HEK293 (cell line): ENCODE data around the gene CDC25A.

ENCODE experiments used
- MYNN ChIP-seq: fragments of 450-650 bp; formaldehyde crosslinking; IDR thresholded peaks from 2 replicates; pipeline ENCODE4 v1.5.1; 2016; ENCODE audit warnings: missing biosample characterization, missing genetic modification characterization, borderline replicate concordance
- SP2 ChIP-seq: fragments of 450-650 bp; formaldehyde crosslinking; IDR thresholded peaks from 2 replicates; pipeline ENCODE4 v1.5.1; 2016; ENCODE audit warnings: missing biosample characterization, missing genetic modification characterization
- ZNF354C ChIP-seq: fragments of 450-650 bp; formaldehyde crosslinking; IDR thresholded peaks from 2 replicates; pipeline ENCODE4 v1.5.1; 2016; ENCODE audit warnings: missing biosample characterization, missing genetic modification characterization, low read depth, borderline replicate concordance
- ZNF530 ChIP-seq: fragments of 450-650 bp; formaldehyde crosslinking; IDR thresholded peaks from 2 replicates; pipeline ENCODE4 v1.5.1; 2016; ENCODE audit warnings: low read depth, missing biosample characterization, missing genetic modification characterization
- TF ChIP-seq, protein P1 (sequence below): fragments of 450-650 bp; formaldehyde crosslinking; IDR thresholded peaks from 2 replicates; pipeline ENCODE4 v1.5.1; 2016; ENCODE audit warnings: missing biosample characterization, missing genetic modification characterization
- TF ChIP-seq, protein P2 (sequence below): fragments of 450-650 bp; formaldehyde crosslinking; IDR thresholded peaks from 2 replicates; pipeline ENCODE4 v1.5.1; 2016; ENCODE audit warnings: missing biosample characterization, missing genetic modification characterization, low read depth

GRCh38 chr3:48110463-48110862, 77.8 kb downstream of the CDC25A start:
- TF ChIP-seq ZNF354C, result no peak
- no peak for TF ChIP-seq SP2 (tag by site-specific recombination)
- TF ChIP-seq, protein P1, sequence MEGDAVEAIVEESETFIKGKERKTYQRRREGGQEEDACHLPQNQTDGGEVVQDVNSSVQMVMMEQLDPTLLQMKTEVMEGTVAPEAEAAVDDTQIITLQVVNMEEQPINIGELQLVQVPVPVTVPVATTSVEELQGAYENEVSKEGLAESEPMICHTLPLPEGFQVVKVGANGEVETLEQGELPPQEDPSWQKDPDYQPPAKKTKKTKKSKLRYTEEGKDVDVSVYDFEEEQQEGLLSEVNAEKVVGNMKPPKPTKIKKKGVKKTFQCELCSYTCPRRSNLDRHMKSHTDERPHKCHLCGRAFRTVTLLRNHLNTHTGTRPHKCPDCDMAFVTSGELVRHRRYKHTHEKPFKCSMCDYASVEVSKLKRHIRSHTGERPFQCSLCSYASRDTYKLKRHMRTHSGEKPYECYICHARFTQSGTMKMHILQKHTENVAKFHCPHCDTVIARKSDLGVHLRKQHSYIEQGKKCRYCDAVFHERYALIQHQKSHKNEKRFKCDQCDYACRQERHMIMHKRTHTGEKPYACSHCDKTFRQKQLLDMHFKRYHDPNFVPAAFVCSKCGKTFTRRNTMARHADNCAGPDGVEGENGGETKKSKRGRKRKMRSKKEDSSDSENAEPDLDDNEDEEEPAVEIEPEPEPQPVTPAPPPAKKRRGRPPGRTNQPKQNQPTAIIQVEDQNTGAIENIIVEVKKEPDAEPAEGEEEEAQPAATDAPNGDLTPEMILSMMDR (tag by site-specific recombination), result no peak
- no peak for TF ChIP-seq MYNN (tag by site-specific recombination)
- TF ChIP-seq, protein P2, sequence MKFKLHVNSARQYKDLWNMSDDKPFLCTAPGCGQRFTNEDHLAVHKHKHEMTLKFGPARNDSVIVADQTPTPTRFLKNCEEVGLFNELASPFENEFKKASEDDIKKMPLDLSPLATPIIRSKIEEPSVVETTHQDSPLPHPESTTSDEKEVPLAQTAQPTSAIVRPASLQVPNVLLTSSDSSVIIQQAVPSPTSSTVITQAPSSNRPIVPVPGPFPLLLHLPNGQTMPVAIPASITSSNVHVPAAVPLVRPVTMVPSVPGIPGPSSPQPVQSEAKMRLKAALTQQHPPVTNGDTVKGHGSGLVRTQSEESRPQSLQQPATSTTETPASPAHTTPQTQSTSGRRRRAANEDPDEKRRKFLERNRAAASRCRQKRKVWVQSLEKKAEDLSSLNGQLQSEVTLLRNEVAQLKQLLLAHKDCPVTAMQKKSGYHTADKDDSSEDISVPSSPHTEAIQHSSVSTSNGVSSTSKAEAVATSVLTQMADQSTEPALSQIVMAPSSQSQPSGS (tag by site-specific recombination), result no peak
- no peak for TF ChIP-seq ZNF530 (tag by site-specific recombination)
